A549 treated with RU486 at 1 μM for 4 hours (cell line): ENCODE data around the gene MOK. TPM values are rescaled to one million over a fixed set of nuclear protein-coding genes. Genes with fewer than 3 reads are reported as not detected.

ENCODE experiments used
- total RNA-seq: library from RNA; stranded (reverse); fragments of 200-300 nt; extraction: Qiagen RNA extraction; gene quantifications from 5 replicates; pipeline ENCODE4 v1.2.3, GENCODE V29; 2022; ENCODE audit warnings: low read depth

MOK gene, protein sequence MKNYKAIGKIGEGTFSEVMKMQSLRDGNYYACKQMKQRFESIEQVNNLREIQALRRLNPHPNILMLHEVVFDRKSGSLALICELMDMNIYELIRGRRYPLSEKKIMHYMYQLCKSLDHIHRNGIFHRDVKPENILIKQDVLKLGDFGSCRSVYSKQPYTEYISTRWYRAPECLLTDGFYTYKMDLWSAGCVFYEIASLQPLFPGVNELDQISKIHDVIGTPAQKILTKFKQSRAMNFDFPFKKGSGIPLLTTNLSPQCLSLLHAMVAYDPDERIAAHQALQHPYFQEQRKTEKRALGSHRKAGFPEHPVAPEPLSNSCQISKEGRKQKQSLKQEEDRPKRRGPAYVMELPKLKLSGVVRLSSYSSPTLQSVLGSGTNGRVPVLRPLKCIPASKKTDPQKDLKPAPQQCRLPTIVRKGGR
- total RNA-seq = 23.5 to 26.1 TPM (median 24.2 TPM) in 5 replicates

DNA sequence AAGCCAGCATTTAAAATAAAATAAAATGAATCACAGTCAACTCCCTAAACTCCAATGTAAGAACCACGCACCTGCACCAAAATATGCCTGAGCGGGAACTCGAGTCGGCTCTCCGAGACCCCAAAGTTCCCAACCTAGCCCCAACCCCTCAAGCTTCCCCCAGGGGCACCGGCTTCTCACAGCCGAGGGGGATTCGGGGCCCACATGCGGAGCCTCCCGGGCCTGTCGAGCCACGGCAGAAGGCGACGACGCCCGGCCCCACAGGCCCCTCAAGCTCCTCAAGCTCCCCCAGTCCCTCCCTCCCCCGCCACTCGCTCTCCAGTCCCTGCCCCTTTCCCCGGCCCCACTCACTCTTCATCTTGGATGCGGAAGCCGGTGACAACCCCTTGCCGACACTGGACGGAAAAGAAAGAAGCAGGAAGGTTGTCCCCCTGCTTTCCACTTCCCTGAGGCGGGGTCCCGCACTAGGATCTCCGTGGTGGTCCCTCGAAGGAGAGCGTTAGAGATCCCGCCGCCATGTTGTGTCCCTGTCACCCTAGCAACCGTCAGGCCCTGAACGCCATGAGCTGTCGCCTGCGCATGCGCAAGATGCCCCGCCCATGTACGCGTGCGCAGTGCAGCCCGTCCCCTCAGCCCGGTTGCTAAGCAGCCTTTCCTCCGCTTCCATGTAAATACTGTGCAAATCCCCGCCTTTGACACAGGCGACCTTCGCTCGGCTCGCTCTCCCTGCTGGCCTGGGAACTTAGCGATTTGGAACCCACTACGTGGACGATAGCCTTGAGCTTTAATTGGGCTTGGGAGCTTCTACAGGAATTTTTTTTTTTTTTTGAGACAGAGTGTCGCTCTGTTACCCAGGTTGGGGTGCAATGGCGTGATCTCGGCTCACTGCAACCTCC lies at the start of gene MOK:
Gene MOK (minus strand): TSS at position 554 of the 896 bp plus-strand sequence. CDS start 196 bp downstream, at position 358.

DNA sequence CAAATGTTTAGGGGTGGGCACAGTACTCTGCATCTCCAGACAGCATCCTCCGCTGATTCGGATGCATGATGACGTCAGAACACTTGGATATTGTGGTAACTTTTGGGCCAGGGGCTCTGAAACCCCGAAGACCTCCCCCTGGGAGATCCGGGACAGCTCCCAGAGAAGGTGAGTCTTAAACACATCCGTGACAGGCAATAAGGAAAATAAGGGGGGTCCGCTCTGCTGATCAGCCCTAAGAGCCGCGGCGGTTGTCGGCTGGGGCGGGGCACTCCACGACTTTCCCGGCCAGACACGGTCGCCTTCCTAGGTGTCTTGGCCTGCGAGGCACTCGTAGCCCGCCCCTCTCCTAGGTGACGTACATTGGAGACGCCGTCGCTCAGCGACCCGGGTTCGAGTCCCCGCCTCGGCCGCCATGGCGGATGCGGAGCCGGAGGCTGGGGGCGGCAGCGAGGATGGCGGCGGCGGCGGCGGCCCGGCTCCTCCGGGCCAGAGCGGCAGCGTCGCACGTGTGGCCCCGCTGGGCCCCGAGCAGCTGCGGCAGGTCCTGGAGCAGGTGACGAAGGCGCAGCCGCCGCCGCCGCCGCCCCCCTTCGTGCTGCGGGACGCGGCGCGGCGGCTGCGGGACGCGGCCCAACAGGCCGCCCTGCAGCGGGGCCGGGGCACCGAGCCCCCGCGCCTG lies 14.5 kb upstream of the MOK start, which contains the start of gene ZNF839:
Gene ZNF839 (plus strand): TSS at position 396 of the 682 bp plus-strand sequence. CDS start 20 bp downstream, at position 416.

Other genes starting within 250 kb of the MOK start
- 692 to 1,070 TPM (median 878 TPM) in 5 replicates for gene HSP90AA1, start 218.1 kb downstream of the MOK start, total RNA-seq
- 20.3 to 23.2 TPM (median 22.6 TPM) in 5 replicates for gene WDR20, start 165.3 kb downstream of the MOK start, total RNA-seq
- gene ZNF839, start 14.6 kb upstream of the MOK start, total RNA-seq = 5.2 to 6.7 TPM (median 6.3 TPM) in 5 replicates
- gene CINP, start 57.7 kb upstream of the MOK start, total RNA-seq = 53.6 to 63.6 TPM (median 58.8 TPM) in 5 replicates
- 5.0 to 7.4 TPM (median 7.2 TPM) in 5 replicates for gene TECPR2, start 57.8 kb upstream of the MOK start, total RNA-seq
- 5.4 to 14.9 TPM (median 13.3 TPM) in 5 replicates for gene ANKRD9, start 204.6 kb upstream of the MOK start, total RNA-seq